GM23338 (cell line): ENCODE results near the gene CACNA2D3.

Experiments used
- CREB1 ChIP-seq: fragments of 250-450 bp; sonication (Bioruptor Pico); IDR thresholded peaks from 2 replicates; pipeline ENCODE4 v1.5.0; 2020; ENCODE audit warnings: low read depth, mild to moderate bottlenecking, moderate library complexity
- EZH2 ChIP-seq: fragments of 200-600 bp; sonication (generic); IDR thresholded peaks from one replicate; pipeline ENCODE4 v1.8.0; 2017; ENCODE audit warnings: antibody characterized with exemption, mild to moderate bottlenecking, low read depth; ENCODE audit not compliant: unreplicated experiment
- EZH2phosphoT487 ChIP-seq: fragments of 200-600 bp; sonication (generic); IDR thresholded peaks from one replicate; pipeline ENCODE4 v1.8.1; 2018; ENCODE audit warnings: antibody characterized with exemption; ENCODE audit not compliant: unreplicated experiment
- JUNB ChIP-seq: IDR thresholded peaks from one replicate; pipeline ENCODE4 v1.6.1; 2016; ENCODE audit warnings: antibody characterized with exemption; ENCODE audit not compliant: unreplicated experiment
- NANOG ChIP-seq: IDR thresholded peaks from 2 replicates; pipeline ENCODE4 v1.6.1; 2016; ENCODE audit warnings: antibody characterized with exemption, borderline replicate concordance
- POLR2AphosphoS5 ChIP-seq: IDR thresholded peaks from 2 replicates; pipeline ENCODE4 v1.6.1; 2016; ENCODE audit warnings: antibody characterized with exemption, low read depth
- STAT1 ChIP-seq: IDR thresholded peaks from one replicate; pipeline ENCODE4 v1.6.1; 2016; ENCODE audit warnings: antibody characterized with exemption; ENCODE audit not compliant: unreplicated experiment
- ZNF114 ChIP-seq: fragments of 250-450 bp; sonication (Bioruptor Pico); IDR thresholded peaks from 2 replicates; pipeline ENCODE4 v1.5.0; 2020; ENCODE audit warnings: mild to moderate bottlenecking, moderate library complexity
- ZNF331 ChIP-seq: fragments of 250-450 bp; sonication (Bioruptor Pico); IDR thresholded peaks from 2 replicates; pipeline ENCODE4 v1.5.0; 2020; ENCODE audit warnings: low read depth, mild to moderate bottlenecking, moderate library complexity
- TF ChIP-seq, protein P1 (sequence below), 2 experiments: fragments of 200-600 bp in 1 of 2; sonication (generic) in 1 of 2; conservative IDR thresholded peaks; 2 replicates each; pipeline versions ENCODE4 v1.5.1 to v1.6.1; 2016 to 2017; ENCODE audit warnings: antibody characterized with exemption in 2 of 2, low read depth in 2 of 2, mild to moderate bottlenecking in 2 of 2, moderate library complexity in 1 of 2
- TF ChIP-seq, protein P2 (sequence below): IDR thresholded peaks from one replicate; pipeline ENCODE4 v1.6.1; 2018; ENCODE audit warnings: antibody characterized with exemption; ENCODE audit not compliant: unreplicated experiment
- TF ChIP-seq, protein P3 (sequence below): IDR thresholded peaks from 2 replicates; pipeline ENCODE4 v1.6.1; 2016; ENCODE audit warnings: antibody characterized with exemption
- TF ChIP-seq, protein P4 (sequence below): fragments of 250-450 bp; sonication (Bioruptor Pico); IDR thresholded peaks from 2 replicates; pipeline ENCODE4 v1.5.0; 2020; ENCODE audit warnings: mild to moderate bottlenecking, moderate library complexity

DNA sequence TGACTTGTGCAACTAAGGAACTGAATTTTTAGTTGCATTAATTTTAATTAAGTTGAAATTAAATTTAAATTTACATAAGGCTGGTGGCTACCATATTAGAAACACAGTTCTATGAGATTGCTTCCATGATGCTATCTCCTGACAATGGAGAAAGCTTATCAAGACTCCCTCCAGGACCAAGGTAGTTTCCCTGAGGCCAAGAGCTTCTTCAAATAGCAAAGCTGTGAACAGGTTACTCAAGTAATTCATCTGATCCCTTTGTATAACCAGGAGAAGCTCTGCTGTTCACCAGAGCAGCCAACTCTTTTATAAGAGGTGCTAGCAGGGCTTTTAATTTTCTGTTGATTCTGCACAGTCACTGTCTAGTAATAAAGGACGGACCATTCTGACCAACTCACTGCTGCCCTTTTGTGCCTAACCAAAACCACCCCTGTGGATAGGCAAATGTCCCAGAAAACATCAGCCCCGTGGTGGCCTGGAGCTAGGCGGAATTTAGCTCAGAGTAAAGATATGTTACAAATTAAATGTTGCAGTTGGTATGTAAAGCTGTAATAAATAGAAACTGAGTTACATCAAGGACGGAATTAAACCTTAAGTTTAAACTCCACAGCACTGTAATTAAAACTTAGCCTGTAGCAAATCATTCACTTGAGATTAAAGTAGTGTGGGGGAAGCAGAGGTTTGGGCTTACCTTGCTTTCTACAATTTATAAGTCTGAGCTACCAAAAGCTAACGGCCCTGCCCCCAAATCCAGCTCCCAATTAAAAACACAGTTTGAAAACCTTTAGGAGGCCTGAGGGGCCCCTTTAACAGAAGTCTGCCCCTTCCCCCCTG lies 861.1 kb downstream of the CACNA2D3 start:
- TF ChIP-seq POLR2AphosphoS5 (no peak), CREB1 (no peak), EZH2phosphoT487 (no peak), EZH2 (no peak), ZNF114 (CRISPR knock-in tag) (no peak), STAT1 (no peak), ZNF331 (no peak), JUNB (no peak), NANOG (no peak)
- TF ChIP-seq, protein P1, sequence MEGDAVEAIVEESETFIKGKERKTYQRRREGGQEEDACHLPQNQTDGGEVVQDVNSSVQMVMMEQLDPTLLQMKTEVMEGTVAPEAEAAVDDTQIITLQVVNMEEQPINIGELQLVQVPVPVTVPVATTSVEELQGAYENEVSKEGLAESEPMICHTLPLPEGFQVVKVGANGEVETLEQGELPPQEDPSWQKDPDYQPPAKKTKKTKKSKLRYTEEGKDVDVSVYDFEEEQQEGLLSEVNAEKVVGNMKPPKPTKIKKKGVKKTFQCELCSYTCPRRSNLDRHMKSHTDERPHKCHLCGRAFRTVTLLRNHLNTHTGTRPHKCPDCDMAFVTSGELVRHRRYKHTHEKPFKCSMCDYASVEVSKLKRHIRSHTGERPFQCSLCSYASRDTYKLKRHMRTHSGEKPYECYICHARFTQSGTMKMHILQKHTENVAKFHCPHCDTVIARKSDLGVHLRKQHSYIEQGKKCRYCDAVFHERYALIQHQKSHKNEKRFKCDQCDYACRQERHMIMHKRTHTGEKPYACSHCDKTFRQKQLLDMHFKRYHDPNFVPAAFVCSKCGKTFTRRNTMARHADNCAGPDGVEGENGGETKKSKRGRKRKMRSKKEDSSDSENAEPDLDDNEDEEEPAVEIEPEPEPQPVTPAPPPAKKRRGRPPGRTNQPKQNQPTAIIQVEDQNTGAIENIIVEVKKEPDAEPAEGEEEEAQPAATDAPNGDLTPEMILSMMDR (conservative IDR thresholded peaks at IDR 0.05; ENCODE audit: low read depth in 2 of 2): no peak
- TF ChIP-seq, protein P2, sequence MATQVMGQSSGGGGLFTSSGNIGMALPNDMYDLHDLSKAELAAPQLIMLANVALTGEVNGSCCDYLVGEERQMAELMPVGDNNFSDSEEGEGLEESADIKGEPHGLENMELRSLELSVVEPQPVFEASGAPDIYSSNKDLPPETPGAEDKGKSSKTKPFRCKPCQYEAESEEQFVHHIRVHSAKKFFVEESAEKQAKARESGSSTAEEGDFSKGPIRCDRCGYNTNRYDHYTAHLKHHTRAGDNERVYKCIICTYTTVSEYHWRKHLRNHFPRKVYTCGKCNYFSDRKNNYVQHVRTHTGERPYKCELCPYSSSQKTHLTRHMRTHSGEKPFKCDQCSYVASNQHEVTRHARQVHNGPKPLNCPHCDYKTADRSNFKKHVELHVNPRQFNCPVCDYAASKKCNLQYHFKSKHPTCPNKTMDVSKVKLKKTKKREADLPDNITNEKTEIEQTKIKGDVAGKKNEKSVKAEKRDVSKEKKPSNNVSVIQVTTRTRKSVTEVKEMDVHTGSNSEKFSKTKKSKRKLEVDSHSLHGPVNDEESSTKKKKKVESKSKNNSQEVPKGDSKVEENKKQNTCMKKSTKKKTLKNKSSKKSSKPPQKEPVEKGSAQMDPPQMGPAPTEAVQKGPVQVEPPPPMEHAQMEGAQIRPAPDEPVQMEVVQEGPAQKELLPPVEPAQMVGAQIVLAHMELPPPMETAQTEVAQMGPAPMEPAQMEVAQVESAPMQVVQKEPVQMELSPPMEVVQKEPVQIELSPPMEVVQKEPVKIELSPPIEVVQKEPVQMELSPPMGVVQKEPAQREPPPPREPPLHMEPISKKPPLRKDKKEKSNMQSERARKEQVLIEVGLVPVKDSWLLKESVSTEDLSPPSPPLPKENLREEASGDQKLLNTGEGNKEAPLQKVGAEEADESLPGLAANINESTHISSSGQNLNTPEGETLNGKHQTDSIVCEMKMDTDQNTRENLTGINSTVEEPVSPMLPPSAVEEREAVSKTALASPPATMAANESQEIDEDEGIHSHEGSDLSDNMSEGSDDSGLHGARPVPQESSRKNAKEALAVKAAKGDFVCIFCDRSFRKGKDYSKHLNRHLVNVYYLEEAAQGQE: no peak
- TF ChIP-seq, protein P3, sequence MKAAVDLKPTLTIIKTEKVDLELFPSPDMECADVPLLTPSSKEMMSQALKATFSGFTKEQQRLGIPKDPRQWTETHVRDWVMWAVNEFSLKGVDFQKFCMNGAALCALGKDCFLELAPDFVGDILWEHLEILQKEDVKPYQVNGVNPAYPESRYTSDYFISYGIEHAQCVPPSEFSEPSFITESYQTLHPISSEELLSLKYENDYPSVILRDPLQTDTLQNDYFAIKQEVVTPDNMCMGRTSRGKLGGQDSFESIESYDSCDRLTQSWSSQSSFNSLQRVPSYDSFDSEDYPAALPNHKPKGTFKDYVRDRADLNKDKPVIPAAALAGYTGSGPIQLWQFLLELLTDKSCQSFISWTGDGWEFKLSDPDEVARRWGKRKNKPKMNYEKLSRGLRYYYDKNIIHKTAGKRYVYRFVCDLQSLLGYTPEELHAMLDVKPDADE: no peak
- TF ChIP-seq, protein P4, sequence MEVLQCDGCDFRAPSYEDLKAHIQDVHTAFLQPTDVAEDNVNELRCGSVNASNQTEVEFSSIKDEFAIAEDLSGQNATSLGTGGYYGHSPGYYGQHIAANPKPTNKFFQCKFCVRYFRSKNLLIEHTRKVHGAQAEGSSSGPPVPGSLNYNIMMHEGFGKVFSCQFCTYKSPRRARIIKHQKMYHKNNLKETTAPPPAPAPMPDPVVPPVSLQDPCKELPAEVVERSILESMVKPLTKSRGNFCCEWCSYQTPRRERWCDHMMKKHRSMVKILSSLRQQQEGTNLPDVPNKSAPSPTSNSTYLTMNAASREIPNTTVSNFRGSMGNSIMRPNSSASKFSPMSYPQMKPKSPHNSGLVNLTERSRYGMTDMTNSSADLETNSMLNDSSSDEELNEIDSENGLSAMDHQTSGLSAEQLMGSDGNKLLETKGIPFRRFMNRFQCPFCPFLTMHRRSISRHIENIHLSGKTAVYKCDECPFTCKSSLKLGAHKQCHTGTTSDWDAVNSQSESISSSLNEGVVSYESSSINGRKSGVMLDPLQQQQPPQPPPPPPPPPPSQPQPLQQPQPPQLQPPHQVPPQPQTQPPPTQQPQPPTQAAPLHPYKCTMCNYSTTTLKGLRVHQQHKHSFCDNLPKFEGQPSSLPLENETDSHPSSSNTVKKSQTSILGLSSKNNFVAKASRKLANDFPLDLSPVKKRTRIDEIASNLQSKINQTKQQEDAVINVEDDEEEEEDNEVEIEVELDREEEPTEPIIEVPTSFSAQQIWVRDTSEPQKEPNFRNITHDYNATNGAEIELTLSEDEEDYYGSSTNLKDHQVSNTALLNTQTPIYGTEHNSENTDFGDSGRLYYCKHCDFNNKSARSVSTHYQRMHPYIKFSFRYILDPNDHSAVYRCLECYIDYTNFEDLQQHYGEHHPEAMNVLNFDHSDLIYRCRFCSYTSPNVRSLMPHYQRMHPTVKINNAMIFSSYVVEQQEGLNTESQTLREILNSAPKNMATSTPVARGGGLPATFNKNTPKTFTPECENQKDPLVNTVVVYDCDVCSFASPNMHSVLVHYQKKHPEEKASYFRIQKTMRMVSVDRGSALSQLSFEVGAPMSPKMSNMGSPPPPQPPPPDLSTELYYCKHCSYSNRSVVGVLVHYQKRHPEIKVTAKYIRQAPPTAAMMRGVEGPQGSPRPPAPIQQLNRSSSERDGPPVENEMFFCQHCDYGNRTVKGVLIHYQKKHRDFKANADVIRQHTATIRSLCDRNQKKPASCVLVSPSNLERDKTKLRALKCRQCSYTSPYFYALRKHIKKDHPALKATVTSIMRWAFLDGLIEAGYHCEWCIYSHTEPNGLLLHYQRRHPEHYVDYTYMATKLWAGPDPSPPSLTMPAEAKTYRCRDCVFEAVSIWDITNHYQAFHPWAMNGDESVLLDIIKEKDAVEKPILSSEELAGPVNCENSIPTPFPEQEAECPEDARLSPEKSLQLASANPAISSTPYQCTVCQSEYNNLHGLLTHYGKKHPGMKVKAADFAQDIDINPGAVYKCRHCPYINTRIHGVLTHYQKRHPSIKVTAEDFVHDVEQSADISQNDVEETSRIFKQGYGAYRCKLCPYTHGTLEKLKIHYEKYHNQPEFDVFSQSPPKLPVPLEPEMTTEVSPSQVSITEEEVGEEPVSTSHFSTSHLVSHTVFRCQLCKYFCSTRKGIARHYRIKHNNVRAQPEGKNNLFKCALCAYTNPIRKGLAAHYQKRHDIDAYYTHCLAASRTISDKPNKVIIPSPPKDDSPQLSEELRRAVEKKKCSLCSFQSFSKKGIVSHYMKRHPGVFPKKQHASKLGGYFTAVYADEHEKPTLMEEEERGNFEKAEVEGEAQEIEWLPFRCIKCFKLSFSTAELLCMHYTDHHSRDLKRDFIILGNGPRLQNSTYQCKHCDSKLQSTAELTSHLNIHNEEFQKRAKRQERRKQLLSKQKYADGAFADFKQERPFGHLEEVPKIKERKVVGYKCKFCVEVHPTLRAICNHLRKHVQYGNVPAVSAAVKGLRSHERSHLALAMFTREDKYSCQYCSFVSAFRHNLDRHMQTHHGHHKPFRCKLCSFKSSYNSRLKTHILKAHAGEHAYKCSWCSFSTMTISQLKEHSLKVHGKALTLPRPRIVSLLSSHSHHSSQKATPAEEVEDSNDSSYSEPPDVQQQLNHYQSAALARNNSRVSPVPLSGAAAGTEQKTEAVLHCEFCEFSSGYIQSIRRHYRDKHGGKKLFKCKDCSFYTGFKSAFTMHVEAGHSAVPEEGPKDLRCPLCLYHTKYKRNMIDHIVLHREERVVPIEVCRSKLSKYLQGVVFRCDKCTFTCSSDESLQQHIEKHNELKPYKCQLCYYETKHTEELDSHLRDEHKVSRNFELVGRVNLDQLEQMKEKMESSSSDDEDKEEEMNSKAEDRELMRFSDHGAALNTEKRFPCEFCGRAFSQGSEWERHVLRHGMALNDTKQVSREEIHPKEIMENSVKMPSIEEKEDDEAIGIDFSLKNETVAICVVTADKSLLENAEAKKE (CRISPR knock-in tag): no peak
